Measurements from ENCODE around the gene IQGAP2.

Gene IQGAP2

DNA sequence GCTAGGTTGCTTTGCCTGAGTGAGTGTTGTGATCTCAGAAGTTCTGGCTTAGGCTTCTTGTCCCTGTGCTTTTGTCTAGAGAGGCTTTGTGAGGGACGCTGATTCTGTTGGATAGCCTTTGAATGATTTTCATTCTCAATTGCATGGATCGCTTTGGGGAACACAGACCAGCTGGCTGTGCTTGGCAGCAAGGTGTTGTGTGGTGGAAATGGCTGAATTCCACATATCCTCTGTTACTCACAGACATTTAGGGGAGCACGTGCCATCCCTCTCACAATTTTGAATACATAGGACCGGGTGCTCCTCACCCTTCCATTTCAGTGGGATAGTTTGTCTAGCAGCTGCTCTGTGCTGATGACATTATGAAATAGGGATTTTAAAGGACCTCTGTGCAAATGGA, 76.2 kb downstream of the IQGAP2 start:
- DNase-seq, result no peak

GRCh38 chr5:76479973-76480667, 77.0 kb downstream of the IQGAP2 start:
- DNase-seq, result no peak

DNA sequence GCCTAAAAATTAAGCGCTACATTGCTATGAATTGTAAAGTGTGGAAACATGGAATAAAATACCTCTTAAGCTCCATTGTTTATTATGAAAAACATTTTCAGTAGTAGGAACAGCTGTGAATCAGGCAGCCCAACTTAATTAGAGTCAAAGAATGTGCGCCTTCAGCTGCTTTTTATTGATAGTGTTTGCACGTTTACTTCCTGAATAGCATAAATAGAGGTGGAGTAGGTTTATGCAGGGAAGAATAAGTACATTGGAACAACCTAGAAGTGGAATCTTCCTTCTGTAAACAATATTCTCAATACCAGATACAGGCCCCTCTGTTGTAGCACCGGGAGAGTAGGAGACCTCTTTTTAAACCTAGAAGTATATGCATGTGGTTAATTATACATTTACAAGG, 79.9 kb downstream of the IQGAP2 start:
- no peak for DNase-seq

DNA sequence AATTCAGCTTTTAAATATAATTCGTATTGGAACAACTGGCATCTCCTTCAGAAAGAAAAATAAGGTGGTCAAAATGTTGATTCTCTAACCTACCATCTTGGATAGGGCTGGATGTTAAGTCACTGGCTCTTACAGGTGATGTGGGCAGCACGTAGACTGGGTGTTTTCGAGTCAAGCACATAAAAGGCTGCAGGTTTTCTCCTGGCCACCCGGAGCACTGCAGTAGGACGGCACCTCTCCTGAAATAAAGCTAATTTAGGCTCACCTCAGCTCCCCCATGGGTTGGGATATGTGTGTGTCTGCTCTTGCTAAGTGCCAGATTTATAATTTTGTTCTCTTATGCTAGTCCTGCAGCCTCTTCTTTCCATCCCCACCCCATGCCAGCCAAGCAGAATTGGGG, 80.3 kb downstream of the IQGAP2 start:
- DNase-seq, result no peak

GRCh38 chr5:76483881-76484280, 80.8 kb downstream of the IQGAP2 start:
- no peak for DNase-seq

DNA sequence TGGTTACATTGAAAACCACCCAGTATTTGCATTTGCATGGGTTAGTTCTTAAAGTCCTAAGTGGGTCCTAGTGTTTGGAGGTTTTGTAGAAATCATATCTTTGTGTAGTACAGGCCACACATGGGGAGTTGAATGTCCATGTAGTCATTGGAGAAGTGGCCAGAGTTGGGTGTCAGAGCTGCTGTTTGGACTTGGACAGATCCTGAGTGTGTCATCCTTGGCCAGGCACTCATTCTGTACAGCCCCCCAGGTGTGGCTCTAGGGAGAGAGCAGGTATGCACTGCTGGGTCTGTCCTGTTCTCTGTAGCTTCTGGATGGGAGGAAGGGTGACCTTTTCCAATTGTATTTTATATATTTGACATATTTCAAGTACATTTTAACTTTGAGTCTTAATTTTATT, 82.4 kb downstream of the IQGAP2 start:
- no peak for DNase-seq

DNA sequence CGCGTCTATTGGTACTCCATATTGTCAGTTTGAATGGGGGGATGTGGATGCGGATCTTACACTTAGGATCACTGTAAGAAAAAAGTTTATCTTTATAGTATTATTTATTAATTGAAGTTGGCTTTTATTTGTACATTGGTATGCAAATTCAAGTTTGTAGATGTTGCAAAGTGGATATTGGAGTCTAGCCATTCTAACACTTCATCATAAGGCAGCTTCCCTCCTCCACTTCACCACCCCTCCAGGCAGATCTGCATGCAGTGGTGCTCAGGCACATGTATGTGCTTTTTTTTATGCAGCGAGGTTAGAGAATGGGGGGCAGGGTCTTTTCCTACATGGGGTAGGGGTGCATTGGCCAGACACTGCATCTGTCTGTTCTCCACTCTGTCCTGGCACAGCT, 84.3 kb downstream of the IQGAP2 start:
- DNase-seq, result no peak

- no peak for DNase-seq
These were observed 84.7 kb downstream of the IQGAP2 start for GRCh38 chr5:76487821-76488220.

GRCh38 chr5:76488969-76489368, 85.9 kb downstream of the IQGAP2 start:
- DNase-seq, result no peak

DNA sequence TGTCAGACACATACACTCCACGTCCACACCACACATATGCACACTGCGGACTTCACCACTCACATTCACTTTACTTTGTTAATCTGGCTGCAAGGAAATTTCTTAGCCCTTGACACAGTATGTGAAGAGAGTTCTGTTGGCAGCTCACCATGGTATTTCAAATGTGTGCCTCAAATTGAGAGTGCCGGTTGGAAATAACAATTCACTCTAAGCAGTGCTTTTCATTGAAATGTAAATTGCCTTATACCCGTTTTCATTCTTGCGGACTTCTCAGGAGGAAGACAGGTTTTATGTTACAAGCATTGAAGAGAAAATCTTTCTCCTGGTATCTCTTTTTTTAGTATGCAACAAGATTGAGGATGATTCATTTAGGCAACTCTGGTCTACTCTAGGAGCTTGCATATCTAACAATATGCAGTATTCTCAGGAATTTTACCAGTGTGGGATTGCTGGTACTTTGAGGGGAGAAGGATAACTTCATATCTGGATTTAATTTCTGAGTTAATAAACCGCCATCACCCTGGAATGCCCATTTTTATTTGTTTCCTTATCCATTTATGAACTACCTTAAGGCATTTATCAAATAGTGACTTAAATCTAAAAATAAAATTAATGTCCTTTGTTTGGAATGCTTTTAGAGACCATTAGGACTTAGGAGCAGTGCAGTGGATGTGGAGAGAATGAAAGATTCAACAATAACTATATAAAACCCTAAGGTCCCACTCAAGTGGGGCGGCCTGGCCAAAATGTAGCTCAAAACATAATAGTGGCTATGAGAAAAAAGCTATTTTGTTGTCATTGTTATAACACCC, 87.0 kb downstream of the IQGAP2 start:
- DNase-seq, result no peak

DNA sequence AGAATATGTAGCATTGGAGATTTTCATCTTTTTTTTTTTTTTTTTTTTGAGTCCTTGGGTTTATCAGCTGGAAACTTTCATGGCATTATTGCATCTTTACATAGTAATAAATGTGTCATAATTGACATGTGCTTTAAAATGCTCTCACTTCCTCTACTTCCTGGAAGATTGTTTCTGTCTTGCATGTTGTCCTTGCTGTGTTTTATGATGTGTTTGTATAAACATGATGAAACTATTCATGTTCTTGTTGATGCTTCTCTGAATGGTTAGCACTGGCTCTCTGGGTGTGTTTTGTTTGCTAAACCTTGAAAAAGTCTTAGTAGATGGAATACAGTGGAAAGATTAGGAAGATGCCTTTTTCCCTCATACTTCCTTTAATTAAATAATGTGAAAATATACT, 87.9 kb downstream of the IQGAP2 start:
- no peak for DNase-seq

- no peak for DNase-seq
These were observed 89.7 kb downstream of the IQGAP2 start for GRCh38 chr5:76492819-76493189.

GRCh38 chr5:76493190-76493837, 90.2 kb downstream of the IQGAP2 start:
- no peak for DNase-seq

DNA sequence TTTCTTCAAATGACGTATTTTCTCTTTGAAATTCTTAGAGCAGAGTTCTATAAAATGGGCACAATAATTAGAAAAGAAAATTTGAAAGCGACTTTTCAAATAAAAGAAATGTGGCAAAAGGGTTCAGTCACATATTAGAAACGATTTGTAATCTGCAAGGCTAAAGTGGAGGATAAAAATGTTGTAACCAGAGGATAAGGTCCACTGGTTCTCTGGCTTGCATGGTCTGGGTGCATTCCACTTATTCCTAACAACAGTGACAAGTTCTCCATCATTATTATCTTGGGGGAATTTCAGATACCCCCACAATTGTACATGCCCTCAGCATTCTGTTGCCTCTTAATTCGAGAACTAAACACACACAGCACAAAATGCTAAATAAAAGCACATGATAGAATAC, 91.1 kb downstream of the IQGAP2 start:
- no peak for DNase-seq

GRCh38 chr5:76495870-76496269, 92.8 kb downstream of the IQGAP2 start:
- DNase-seq, result no peak

DNA sequence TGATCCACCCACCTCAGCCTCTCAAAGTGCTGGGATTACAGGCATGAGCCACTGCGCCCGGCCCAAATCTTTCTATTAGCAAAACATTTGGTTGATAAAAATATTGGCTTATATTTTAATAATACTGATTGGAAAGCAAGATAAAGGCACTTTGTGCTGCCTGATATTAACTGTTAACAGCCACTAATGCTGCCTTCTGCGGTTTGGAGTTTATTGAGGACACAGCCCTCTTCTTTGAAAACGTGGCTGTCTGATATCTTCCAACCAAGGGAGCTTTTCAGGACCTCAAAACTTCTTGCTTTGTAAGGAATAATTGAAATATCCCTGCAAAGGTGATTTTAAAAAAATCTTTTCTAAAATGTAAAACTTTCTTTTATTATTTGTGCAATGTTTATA, 94.0 kb downstream of the IQGAP2 start:
- DNase-seq, result no peak

DNA sequence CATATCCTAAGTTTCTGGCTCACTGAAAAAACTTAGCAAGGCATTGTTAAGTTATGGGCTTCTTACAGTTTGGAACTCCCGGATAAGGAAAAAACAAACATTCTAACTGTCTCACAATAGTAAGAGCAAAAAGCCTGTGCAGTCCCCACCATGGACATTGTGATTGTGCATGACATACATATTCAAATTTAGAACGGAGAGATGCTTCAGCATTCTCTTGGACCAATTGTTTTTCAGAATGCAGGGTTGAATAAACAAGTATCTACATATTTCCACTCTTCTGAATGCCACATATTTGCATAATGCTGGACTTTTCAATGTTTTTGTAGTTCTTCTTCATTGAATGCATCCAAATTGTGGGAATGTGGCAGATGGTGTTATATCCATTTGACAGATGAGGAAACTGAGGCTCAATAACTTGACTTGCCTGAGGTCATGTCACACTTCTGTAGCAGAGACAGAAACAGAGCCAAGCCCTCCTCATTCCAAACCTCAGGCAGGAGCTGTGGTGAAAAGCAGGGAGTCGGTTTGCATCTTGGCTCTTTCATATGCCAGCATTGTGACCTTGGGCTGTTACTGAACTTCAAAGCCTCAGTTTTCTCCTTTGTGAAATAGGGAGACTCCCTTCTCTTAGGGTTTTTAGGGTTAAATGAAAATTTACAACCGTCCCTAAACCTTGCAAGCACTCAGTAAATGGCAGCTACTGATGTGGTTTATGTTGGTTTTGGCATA, 95.1 kb downstream of the IQGAP2 start:
- no peak for DNase-seq

DNA sequence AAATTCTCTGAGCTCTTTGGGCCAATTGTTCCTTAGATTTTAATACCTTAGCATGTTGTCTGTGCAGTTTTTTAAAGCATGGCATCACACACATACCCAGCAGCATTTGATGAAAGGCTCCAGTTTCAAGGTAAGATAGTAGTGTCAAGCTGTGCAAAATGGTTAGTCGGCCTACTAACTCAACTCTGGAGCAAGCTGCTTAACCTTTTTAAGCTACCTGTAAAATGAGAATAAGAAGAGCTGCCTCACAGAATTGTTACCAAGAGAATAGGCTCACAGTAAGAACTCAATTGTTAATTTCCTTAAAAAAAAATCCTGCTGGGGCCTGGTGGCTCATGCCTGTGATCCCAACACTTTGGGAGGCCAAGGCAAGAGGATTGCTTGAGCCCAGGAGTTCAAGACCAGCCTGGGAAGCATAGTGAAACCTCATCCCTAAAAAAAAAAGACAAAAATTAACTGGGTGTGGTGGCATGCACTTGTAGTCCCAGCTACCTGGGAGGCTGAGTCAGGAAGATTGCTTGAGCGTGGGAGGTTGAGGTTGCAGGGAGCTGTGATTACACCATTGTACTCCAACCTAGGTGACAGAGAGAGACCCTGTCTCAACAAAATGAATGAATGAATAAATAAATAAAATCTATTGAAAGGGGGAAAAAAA, 96.5 kb downstream of the IQGAP2 start:
- no peak for DNase-seq

DNA sequence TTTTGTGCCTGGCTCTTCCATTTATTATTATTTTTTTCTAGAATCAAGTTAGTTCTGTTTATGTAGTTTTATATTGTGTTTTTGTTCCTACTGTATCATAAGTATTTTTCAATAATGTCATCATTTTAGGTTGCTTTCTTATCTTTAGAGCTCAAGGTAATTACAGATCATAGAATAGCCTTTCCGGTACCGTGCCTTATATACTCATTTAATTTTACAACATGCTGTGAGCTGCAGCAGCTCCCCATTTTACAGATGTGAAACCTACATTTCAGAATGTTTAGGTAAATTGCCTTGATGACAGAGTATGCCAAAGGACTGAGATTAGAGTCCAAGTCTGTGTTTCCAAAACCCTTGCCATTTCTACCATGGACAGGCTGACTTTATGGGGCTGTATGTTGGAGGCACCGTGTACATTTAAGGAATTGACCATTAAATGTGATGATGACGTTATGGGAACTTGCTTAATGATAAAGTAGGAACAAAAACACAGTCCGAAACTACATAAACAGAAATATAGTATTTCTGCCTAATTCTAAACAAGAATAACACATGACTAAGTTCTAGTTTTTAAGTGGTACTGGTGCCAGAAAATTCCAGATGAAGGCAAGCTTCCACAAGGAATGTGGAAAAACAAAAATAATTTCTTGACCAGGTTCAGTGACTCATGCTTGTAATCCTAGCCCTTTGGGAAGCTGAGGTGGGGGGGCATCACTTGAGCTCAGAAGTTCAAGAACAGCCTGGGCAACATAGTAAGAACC, 97.7 kb downstream of the IQGAP2 start:
- DNase-seq, result no peak

DNA sequence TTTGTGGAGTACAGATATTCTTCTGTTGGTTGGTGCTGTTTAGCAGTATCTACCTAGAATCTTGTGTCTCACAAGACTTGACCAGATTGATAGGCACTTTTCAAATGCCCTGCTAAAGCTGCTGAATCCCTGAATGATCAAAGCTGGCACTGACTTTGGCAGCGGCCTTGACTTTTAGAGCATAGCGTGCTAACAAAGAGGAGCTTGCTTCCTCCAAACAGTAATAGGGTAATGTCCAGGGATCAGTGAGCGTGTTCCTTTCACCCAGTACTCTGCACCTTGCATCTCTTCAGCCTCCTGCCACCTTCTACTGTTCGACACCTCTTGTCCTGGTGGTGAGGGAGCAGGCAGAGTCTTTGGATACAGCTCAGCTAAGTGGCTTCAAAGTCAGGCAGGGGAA, 100.8 kb downstream of the IQGAP2 start:
- no peak for DNase-seq

- DNase-seq, result no peak
These were observed 101.9 kb downstream of the IQGAP2 start for GRCh38 chr5:76504901-76505564.
